Ishikawa (cell line): ENCODE measurements around the gene TAGAP.

ENCODE experiments used
- CEBPB ChIP-seq: IDR thresholded peaks from 2 replicates; pipeline ENCODE4 v1.6.1; 2012
- CREB1 ChIP-seq: IDR thresholded peaks from 2 replicates; pipeline ENCODE4 v1.6.1; 2012; ENCODE audit warnings: low read depth
- EGR1 ChIP-seq: IDR thresholded peaks from 2 replicates; pipeline ENCODE4 v1.6.1; 2012
- EP300 ChIP-seq: IDR thresholded peaks from 2 replicates; pipeline ENCODE4 v1.6.1; 2012; ENCODE audit warnings: borderline replicate concordance
- FOXM1 ChIP-seq: IDR thresholded peaks from 2 replicates; pipeline ENCODE4 v1.6.1; 2012; ENCODE audit warnings: low read depth, borderline replicate concordance
- NFIC ChIP-seq: IDR thresholded peaks from 2 replicates; pipeline ENCODE4 v1.6.1; 2012
- RAD21 ChIP-seq: IDR thresholded peaks from 2 replicates; pipeline ENCODE4 v1.6.1; 2012; ENCODE audit warnings: low read depth
- TAF1 ChIP-seq: IDR thresholded peaks from 2 replicates; pipeline ENCODE4 v1.6.1; 2012; ENCODE audit warnings: low read depth, mild to moderate bottlenecking
- TCF12 ChIP-seq: IDR thresholded peaks from 2 replicates; pipeline ENCODE4 v1.6.1; 2012; ENCODE audit warnings: low read depth
- TEAD4 ChIP-seq: IDR thresholded peaks from 2 replicates; pipeline ENCODE4 v1.6.1; 2012
- YY1 ChIP-seq: IDR thresholded peaks from 2 replicates; pipeline ENCODE4 v1.6.1; 2012; ENCODE audit warnings: low read depth
- ZBTB7A ChIP-seq: IDR thresholded peaks from 2 replicates; pipeline ENCODE4 v1.6.1; 2012; ENCODE audit warnings: low read depth
- TF ChIP-seq, protein P1 (sequence below): IDR thresholded peaks from 2 replicates; pipeline ENCODE4 v1.6.1; 2012; ENCODE audit warnings: low read depth, mild to moderate bottlenecking
- TF ChIP-seq, protein P2 (sequence below): IDR thresholded peaks from 2 replicates; pipeline ENCODE4 v1.6.1; 2012
- TF ChIP-seq, protein P3 (sequence below): IDR thresholded peaks from 2 replicates; pipeline ENCODE4 v1.6.1; 2012

Gene TAGAP

DNA sequence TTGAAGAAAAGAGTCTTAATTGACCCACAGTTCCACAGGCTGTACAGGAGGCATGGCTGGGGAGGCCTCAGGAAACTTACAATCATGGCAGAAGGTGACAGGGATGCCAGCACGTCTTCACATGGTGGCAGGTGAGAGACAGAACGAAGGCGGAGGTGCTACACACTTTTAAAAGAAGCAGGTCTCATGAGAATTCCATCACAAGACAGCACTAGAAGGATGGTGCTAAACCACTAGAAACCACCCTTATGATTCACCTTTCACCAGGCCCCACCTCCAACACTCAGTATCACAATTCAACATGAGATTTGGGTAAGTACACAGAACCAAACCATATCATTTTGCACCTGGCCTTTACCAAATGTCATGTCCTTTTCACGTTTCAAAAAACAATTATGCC is 20.9 kb downstream of the TAGAP start:
- TF ChIP-seq, protein P1, sequence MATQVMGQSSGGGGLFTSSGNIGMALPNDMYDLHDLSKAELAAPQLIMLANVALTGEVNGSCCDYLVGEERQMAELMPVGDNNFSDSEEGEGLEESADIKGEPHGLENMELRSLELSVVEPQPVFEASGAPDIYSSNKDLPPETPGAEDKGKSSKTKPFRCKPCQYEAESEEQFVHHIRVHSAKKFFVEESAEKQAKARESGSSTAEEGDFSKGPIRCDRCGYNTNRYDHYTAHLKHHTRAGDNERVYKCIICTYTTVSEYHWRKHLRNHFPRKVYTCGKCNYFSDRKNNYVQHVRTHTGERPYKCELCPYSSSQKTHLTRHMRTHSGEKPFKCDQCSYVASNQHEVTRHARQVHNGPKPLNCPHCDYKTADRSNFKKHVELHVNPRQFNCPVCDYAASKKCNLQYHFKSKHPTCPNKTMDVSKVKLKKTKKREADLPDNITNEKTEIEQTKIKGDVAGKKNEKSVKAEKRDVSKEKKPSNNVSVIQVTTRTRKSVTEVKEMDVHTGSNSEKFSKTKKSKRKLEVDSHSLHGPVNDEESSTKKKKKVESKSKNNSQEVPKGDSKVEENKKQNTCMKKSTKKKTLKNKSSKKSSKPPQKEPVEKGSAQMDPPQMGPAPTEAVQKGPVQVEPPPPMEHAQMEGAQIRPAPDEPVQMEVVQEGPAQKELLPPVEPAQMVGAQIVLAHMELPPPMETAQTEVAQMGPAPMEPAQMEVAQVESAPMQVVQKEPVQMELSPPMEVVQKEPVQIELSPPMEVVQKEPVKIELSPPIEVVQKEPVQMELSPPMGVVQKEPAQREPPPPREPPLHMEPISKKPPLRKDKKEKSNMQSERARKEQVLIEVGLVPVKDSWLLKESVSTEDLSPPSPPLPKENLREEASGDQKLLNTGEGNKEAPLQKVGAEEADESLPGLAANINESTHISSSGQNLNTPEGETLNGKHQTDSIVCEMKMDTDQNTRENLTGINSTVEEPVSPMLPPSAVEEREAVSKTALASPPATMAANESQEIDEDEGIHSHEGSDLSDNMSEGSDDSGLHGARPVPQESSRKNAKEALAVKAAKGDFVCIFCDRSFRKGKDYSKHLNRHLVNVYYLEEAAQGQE, result no peak
- no peak for TF ChIP-seq EP300
- TF ChIP-seq CEBPB, result no peak
- no peak for TF ChIP-seq TAF1
- TF ChIP-seq RAD21, result no peak

DNA sequence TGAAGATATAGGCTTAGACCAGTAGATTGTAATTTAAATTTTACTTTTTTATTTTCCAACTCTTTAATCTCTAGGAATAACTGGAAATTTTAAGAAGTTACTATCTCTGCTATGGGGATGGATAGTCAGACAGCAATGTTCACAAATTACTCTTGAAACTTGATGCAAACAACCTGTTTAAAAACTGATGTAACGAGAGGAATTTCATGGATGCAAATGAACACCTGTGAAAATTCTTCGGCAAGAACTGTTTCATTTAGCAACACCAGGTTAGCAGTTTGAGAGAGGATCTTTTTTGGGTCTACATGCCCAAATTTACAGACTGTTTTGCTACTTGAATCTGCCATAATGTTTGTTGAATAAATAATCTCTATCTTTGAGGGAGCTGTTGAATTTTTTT is 24.8 kb downstream of the TAGAP start:
- no peak for TF ChIP-seq FOXM1
- no peak for TF ChIP-seq RAD21
- no peak for TF ChIP-seq TCF12
- no peak for TF ChIP-seq ZBTB7A
- TF ChIP-seq, protein P1, result no peak
- no peak for TF ChIP-seq EP300
- TF ChIP-seq CEBPB, result no peak
- no peak for TF ChIP-seq YY1
- no peak for TF ChIP-seq TAF1
- TF ChIP-seq TEAD4, result no peak
- TF ChIP-seq NFIC, result no peak
- TF ChIP-seq, protein P2, sequence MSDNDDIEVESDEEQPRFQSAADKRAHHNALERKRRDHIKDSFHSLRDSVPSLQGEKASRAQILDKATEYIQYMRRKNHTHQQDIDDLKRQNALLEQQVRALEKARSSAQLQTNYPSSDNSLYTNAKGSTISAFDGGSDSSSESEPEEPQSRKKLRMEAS, result no peak
- no peak for TF ChIP-seq CREB1
- no peak for TF ChIP-seq EGR1
- TF ChIP-seq, protein P3, sequence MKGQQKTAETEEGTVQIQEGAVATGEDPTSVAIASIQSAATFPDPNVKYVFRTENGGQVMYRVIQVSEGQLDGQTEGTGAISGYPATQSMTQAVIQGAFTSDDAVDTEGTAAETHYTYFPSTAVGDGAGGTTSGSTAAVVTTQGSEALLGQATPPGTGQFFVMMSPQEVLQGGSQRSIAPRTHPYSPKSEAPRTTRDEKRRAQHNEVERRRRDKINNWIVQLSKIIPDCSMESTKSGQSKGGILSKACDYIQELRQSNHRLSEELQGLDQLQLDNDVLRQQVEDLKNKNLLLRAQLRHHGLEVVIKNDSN, result no peak

DNA sequence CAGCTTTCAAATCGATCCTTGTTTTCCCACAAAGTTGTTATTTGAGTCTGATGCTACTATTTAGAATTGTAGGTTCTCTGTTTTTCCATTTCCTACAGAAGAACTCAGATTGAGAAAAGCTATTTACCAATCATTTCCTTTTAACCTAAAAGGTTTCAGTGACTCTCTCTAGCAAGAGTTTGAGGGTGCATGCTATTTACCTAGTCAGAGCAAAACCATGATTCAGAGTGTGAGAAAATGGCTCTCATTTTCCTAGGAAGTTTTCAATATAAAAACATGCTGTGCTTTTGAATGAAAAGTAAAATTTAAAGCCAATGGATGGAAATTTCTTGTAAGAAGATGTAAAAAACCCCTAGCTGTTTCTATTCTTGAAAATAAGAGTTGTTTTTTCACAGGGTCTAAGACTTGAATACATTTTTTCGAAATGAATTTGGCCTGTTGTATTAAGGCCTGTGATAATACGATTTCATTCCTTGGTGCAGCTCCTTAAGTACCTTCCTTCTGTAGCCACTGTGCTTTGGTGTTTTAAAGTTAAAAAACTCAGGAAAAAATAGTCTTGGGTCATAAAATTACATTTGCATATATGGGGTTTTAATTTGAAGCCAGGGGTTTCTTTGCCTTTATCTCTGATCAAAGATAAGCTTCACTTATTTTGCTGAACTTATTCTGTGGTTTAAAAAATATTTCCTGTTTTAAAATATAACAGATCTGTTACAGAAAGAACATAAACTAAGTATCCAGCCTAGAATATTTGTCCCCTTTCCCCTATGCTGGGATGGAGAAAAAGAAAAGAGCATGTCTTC is 26.8 kb downstream of the TAGAP start:
- TF ChIP-seq, protein P1, result no peak
- TF ChIP-seq, protein P3, result no peak
- TF ChIP-seq FOXM1 (no peak), TCF12 (no peak), CREB1 (no peak), ZBTB7A (no peak), YY1 (no peak)
- TF ChIP-seq, protein P2, result no peak

DNA sequence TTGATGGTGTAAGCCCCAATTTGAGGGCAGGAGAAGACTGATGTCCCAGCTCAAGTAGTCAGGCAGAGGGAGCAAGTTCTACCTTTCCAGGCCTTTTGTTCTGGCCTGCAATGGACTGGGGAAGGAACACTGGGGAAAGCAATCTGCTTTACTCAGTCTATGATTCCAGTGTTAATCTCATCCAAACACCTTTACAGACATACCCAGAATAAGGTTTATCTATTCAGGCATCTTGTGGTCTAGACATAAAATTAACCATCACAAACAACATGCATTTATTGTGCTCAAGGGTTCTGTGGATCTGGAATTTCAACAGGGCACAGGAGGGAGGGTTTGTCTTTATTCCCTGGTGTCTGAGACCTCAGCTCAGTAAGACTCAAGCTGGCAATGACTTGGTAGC is 30.4 kb downstream of the TAGAP start:
- TF ChIP-seq TEAD4, result no peak
- TF ChIP-seq FOXM1, result no peak

DNA sequence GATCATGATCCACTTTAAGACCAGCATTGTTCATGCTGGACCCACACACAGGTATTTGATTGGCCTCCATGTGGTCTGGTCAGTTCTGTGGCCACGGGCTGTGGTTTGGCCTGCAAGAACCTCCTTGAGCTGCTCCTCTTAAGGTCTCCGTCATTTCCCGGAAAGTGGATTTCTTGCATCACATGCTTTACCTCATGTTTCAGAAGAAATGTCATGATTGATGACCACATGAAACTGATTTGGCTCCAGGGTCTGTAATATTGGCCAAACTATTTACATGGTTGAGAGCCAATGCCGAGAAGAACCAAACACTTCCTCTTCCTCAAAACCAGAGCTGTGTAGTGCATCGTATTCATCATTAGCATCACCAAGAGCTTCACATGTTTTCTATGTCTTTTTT is 31.6 kb downstream of the TAGAP start:
- no peak for TF ChIP-seq FOXM1
- TF ChIP-seq CREB1, result no peak
- TF ChIP-seq, protein P3, result no peak
- no peak for TF ChIP-seq YY1
- no peak for TF ChIP-seq NFIC
- TF ChIP-seq CEBPB, result no peak
- no peak for TF ChIP-seq ZBTB7A
